Measurements from ENCODE around the gene KCNJ15.
"Not testable (repeated sequence)": the region's sequence is repeated elsewhere in the genome, so short reads cannot be mapped to it uniquely, and the experiment has no call there.

The KCNJ15 gene

DNA sequence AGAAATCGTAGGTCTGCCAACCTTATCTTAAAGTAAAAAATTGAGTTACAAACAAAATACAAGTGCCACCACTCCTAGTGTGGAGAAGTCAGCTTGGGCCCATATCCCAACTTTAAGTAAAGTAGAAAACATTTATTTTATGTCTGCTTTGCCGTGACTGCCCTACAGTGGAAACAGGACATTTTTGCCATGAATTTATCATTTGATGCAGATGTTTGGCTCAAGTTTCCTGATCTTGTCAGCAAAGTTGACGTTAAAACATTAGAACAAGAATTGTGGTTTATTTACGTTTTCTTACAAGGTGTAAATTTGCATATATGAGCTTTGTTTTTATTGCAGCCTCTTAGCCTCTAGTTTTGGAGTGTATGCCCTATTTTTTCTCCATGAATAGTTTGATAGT is 17.1 kb upstream of the KCNJ15 start:
- Mint-ChIP-seq H3K27me3 (no peaks in the 10 kb centered on the region), H3K9me3 (ENCODE audit: low read depth) (no peaks in the 10 kb centered on the region), H3K4me1 (ENCODE audit: low read depth) (peaks cover 11% of the 10 kb centered on the region), H3K4me3 (no peak overlapping the region), H3K36me3 (no peaks in the 10 kb centered on the region), H3K27ac (no peak overlapping the region)

DNA sequence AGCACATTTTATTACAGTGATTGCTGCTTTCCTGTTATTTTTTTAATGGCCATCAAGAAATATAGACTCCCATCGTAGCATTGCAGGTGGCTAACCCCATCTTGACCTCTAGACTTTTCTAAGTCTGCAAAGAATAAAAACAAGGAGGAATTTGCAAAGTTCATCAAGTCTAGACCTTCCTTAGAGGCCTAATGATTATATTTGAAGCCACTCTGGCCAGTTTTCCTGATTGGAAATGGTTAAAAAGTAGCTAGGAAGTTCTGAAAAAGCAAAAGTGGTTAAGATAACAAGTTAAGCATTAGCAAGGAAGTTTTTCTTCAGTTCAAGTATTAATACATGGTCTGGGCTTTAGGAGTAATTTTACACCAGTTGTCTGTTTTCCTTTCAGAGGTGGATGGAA is 16.7 kb upstream of the KCNJ15 start:
- no peak overlapping the region for H3K27ac Mint-ChIP-seq
- no peak overlapping the region for H3K4me3 Mint-ChIP-seq
- H3K36me3 Mint-ChIP-seq: no peaks in the 10 kb centered on the region
- H3K27me3 Mint-ChIP-seq: no peaks in the 10 kb centered on the region
- H3K4me1 Mint-ChIP-seq (ENCODE audit: low read depth): peaks cover 16% of the 10 kb centered on the region
- no peaks in the 10 kb centered on the region for H3K9me3 Mint-ChIP-seq (ENCODE audit: low read depth)

DNA sequence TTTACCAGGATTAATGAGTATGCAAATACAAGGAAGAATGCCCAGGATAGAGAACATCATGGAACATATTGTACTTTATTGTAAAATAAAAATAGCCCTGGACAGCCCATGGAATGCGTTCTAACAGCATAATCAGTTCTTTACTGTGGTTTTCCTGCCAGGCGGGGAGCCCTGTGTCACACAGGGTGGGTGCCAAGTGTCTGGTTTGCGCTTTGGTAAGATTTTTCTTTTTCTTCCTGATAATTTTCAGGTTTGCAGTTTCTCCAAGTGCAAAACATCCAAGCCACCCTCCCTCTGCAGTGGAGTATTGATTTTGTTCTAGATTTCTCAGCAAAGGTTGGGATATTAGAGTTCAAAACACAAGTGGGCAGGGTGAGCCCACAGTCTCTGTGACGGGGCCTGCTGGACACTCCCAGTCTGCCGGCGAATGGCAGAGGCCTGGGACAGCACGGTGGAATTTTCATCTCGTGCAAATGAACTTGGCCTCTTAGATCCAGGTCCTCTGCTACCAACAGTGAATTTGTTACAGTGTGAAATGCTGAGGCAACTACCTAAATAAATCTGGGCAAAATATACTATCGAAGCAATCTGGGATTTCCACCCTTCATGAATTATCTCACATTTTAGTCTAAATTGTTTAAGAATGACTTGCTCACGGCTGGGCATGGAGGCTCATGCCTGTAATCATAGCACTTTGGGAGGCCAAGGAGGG is 15.6 kb upstream of the KCNJ15 start:
- H3K4me3 Mint-ChIP-seq: no peak overlapping the region
- peaks cover 23% of the 10 kb centered on the region for H3K4me1 Mint-ChIP-seq (ENCODE audit: low read depth)
- H3K27me3 Mint-ChIP-seq: no peaks in the 10 kb centered on the region
- no peaks in the 10 kb centered on the region for H3K9me3 Mint-ChIP-seq (ENCODE audit: low read depth)
- H3K36me3 Mint-ChIP-seq: no peaks in the 10 kb centered on the region
- no peak overlapping the region for H3K27ac Mint-ChIP-seq

DNA sequence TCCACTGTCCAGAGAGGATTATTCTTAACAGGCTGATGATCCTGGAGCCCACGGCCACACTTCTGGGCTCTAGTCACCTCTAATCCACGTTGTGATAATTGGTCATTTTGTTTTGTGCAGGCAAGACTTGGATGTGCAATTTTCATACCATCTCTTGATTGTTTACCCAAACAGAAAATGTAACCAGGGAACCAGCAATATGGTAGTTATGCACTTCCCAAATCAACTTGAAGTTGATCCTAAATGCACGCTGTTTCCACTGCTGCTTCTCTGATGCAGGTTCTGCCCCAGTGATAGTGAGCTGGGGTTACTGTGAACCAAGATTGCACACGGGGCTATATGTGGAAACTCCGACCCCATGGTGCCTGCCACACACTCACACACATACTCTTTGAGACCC is 14.7 kb upstream of the KCNJ15 start:
- H3K27me3 Mint-ChIP-seq: no peaks in the 10 kb centered on the region
- no peaks in the 10 kb centered on the region for H3K9me3 Mint-ChIP-seq (ENCODE audit: low read depth)
- no peak overlapping the region for H3K4me3 Mint-ChIP-seq
- H3K4me1 Mint-ChIP-seq (ENCODE audit: low read depth): peaks cover 23% of the 10 kb centered on the region
- H3K27ac Mint-ChIP-seq: no peak overlapping the region
- no peaks in the 10 kb centered on the region for H3K36me3 Mint-ChIP-seq

DNA sequence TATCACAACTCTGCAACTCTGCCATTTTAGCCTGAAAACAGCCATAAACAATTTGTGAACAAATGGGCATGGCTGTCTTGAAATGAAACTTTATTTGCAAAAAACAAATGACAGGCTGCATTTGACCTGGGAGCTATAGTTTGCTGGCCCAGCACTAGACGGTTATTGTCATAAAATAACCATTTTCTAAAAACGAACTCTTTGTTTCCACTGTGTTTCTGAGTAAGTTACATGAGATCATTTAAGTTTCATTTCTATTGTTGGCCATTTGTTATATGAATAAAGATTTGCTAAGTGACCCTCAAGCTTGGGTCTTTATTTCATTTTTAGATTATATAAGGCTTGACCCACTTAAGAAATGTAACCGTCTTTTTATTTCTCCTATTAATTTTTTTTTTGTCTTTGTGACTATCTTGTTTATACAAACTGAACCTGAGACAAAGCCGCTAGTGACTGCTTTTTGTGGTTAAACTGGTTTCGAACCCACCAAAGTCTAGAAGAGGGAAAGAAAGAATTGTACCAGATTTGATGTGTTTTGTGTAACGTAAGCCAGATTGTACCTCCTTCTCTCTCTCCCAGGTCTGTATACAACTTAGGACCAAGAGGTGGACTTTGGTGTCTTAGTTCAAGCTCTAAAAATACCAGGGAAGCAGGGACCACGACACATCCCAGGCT is 12.9 kb upstream of the KCNJ15 start:
- peak overlapping the region; percentile 44 for H3K4me3 Mint-ChIP-seq
- H3K36me3 Mint-ChIP-seq: no peaks in the 10 kb centered on the region
- peaks cover 23% of the 10 kb centered on the region for H3K4me1 Mint-ChIP-seq (ENCODE audit: low read depth)
- no peaks in the 10 kb centered on the region for H3K9me3 Mint-ChIP-seq (ENCODE audit: low read depth)
- H3K27me3 Mint-ChIP-seq: no peaks in the 10 kb centered on the region
- peak overlapping the region; percentile 84 for H3K27ac Mint-ChIP-seq

DNA sequence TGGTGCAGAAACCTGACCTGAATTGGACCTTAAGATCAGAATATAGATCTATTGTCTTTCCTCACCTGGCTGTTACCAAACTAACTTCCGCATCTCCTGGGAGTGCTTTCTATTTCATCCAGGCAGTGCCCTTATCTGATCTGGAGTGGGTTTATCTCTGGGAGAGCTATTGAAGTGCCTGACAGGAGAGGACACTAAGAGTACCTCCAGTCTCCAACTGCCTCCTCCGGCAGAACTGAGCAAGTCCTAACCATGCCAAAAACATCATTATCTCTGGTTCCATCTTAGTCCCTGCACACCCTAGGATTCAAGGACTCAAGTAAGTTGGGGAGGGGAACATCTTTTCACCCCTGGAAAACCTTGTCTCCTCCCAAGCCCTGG is 12.4 kb upstream of the KCNJ15 start:
- H3K27ac Mint-ChIP-seq: peak overlapping the region; percentile 84
- peaks cover 23% of the 10 kb centered on the region for H3K4me1 Mint-ChIP-seq (ENCODE audit: low read depth)
- no peaks in the 10 kb centered on the region for H3K27me3 Mint-ChIP-seq
- H3K9me3 Mint-ChIP-seq (ENCODE audit: low read depth): no peaks in the 10 kb centered on the region
- H3K4me3 Mint-ChIP-seq: peak overlapping the region; percentile 44
- no peaks in the 10 kb centered on the region for H3K36me3 Mint-ChIP-seq

DNA sequence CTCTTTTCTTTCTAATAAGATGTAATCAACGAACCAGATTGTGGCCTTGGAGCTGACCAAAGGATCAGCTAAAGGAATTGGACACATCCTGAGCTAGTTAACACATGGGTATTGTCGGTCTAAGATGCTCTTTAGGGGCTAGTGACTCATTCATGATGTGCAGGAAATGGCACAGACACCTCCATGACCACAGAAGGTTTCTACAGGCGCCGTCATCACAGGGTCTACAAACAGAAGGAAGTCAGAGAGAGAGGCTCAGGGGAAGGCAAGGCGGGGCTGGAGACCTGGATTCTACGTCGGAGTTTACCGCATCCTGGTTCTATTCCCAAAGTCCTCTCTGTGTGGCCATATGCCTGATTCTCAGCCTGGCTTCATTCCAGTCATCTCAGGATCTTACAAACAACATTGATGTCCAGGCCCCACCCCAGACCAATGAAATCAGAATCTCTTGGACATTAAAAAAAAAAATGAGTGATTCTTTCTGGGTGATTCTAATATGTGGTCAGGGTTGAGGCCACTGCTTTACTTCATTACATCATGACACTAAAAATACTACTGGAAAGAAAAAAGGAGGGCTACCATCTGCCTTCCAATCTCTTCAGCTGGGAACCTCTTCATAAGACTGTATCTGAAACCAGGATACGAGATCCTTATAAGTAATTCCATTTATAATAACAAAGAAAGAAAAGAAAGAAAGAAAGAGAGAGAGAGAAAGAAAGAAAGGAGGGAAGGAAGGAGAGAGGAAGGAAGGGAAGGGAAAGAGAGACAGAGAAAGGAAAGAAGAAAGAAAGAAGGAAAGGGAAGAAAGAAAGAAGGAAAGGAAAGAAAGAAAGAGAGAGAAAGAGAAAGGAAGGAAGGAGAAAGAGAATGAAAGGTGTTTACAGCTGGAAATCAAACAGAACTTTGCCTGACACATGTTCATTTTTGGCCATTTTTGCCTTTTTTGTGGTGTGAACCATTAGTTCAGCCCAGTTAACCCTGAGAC is 11.6 kb upstream of the KCNJ15 start:
- Mint-ChIP-seq H3K4me1 (ENCODE audit: low read depth) (peaks cover 23% of the 10 kb centered on the region), H3K4me3 (peak overlapping the region; percentile 44), H3K27ac (peak overlapping the region; percentile 84), H3K27me3 (no peaks in the 10 kb centered on the region), H3K9me3 (ENCODE audit: low read depth) (no peaks in the 10 kb centered on the region), H3K36me3 (no peaks in the 10 kb centered on the region)

DNA sequence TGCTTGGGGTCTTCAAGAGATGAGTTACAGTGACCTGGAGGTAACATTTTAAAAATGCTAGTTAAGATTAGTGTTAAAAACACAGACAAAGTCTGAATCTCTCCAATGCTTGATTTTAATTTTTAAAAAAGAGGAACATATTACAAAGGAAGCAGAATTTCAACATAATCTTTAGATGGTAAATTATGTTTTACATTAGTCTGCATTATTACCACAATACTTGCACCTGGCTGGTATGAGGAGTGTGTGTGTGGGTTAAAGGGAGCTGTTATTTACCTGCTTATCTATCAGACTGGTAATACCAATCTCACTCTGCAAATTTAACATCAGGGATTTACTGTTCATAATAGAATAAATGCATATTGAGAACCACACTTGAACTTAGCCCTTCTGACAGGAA is 10.3 kb upstream of the KCNJ15 start:
- H3K4me1 Mint-ChIP-seq (ENCODE audit: low read depth): peaks cover 23% of the 10 kb centered on the region
- H3K27me3 Mint-ChIP-seq: no peaks in the 10 kb centered on the region
- H3K27ac Mint-ChIP-seq: no peak overlapping the region
- H3K36me3 Mint-ChIP-seq: no peaks in the 10 kb centered on the region
- no peaks in the 10 kb centered on the region for H3K9me3 Mint-ChIP-seq (ENCODE audit: low read depth)
- no peak overlapping the region for H3K4me3 Mint-ChIP-seq

DNA sequence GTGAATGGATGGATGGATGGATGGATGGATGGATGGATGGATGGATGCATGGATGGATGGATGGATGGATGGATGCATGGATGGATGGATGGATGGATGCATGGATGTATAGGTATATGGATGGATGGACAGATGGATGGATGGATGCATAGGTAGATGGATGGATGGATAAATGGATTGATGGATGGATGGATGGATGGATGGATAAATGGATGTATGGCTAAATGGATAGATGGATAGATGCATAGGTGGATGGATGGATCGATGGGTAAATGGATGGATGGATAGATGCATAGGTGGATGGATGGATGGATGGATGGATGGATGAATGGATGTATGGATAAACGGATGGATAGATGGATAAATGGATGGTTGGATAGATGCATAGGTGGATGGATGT is 9.7 kb upstream of the KCNJ15 start:
- peaks cover 23% of the 10 kb centered on the region for H3K4me1 Mint-ChIP-seq (ENCODE audit: low read depth)
- not testable (repeated sequence) for H3K27me3 Mint-ChIP-seq; H3K27ac Mint-ChIP-seq; H3K4me3 Mint-ChIP-seq; H3K9me3 Mint-ChIP-seq (ENCODE audit: low read depth); H3K36me3 Mint-ChIP-seq

DNA sequence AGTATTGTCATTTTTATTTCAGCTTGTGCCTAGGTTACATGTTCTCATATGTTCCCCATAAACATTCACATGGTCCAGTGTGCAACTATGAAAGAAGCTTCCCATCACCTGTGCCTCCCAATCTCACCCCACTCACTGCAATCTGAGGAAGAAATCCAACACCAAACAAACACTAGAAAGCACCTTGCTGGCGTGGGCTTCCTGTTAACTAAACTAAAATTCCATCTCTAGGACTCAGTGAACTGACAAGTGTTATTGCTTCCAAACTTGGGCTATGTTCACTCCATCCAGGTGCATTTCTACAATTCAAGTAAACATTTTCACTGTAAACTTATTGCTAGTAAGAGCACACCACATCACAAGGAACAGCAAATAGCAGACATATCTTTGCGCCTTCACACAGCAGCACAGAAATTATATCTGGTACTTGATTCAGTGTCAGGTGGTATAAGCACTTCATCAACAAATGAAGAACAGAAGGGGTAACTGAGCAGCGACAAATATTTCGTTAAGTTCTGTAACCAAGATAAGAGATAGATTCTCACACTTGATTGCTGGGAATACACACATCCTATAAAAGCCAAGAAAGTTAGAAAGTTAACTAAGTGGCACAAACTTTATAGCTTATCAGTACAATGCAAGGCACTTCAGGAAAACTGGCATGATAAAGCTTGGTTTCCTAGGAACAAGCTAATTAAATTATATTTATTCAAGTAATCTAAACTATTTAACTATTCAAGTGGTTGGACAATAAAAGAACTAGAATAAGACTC is 8.9 kb upstream of the KCNJ15 start:
- Mint-ChIP-seq H3K27ac (no peak overlapping the region), H3K9me3 (ENCODE audit: low read depth) (no peaks in the 10 kb centered on the region), H3K4me1 (ENCODE audit: low read depth) (peaks cover 23% of the 10 kb centered on the region), H3K27me3 (peaks cover 2% of the 10 kb centered on the region), H3K36me3 (no peaks in the 10 kb centered on the region), H3K4me3 (no peak overlapping the region)

DNA sequence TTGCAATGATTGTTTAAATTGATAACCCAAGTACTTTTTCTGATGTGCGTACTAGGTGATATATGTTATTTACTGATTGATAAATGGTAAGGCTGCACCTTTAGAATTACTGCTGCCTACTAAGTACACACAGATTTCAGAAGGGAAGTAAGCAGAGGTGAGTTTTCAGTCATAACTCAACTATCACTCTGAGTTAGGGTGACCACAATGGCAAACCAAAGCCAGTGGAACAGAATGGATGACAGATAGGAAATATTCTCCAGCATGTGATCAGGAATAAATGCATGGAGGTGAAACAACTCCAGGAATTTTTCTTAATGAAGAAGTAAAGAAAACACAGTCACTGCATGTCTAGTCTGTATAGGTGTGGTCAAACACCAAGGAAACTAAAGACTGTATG is 7.5 kb upstream of the KCNJ15 start:
- no peak overlapping the region for H3K4me3 Mint-ChIP-seq
- H3K27ac Mint-ChIP-seq: no peak overlapping the region
- peaks cover 2% of the 10 kb centered on the region for H3K27me3 Mint-ChIP-seq
- H3K4me1 Mint-ChIP-seq (ENCODE audit: low read depth): peaks cover 15% of the 10 kb centered on the region
- H3K9me3 Mint-ChIP-seq (ENCODE audit: low read depth): no peaks in the 10 kb centered on the region
- H3K36me3 Mint-ChIP-seq: no peaks in the 10 kb centered on the region

DNA sequence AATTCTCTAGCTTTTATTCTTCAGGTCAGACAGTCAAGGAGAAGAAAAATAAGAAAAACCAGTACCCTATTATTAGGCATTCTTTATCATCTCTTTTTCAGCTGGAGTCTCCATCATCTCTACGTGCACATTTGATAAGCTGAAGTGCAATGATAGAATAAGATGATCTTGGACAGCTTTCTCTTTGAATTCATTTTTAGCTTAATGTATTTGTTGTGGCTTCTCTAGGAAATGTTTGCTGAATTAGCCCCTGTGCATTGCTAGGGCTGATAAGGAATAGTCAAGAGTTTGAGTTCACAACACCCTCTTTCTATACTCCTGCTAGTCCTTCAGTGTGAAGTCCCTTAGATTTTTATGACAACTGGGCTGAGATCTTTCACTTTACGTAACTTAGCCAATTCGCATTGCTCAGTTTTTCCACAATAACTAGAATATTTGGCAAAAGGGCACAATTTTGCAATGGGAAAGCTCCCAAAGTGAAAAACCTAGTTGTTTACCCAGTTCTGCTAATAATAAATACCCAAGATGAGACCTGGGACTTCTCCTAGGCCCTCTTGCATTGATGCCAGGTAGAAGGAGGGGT is 7.0 kb upstream of the KCNJ15 start:
- no peak overlapping the region for H3K4me3 Mint-ChIP-seq
- peaks cover 10% of the 10 kb centered on the region for H3K4me1 Mint-ChIP-seq (ENCODE audit: low read depth)
- no peak overlapping the region for H3K27ac Mint-ChIP-seq
- H3K27me3 Mint-ChIP-seq: peaks cover 2% of the 10 kb centered on the region
- no peaks in the 10 kb centered on the region for H3K9me3 Mint-ChIP-seq (ENCODE audit: low read depth)
- no peaks in the 10 kb centered on the region for H3K36me3 Mint-ChIP-seq

DNA sequence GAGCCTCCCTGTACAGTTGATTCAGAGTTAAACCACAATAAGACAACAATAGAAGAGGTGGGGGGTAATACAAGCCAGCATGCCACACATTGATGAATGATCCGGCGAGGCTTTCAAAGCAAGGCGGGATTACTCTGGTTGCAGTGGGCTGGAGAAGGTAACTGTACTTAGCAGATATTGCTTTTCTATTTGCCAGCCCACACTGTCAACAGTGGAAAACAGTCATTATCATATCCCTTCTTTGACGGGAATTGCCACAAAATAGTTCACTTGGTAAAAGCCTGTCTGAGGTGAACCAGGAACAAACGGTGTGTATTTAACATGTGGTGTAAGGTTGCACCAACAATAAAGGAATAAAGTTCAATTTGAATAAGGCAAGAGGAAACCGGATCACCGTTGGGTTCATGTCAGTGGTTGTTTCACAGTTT is 5.8 kb upstream of the KCNJ15 start:
- Mint-ChIP-seq H3K4me3 (no peak overlapping the region), H3K27ac (no peak overlapping the region), H3K4me1 (ENCODE audit: low read depth) (no peaks in the 10 kb centered on the region), H3K36me3 (no peaks in the 10 kb centered on the region), H3K27me3 (peaks cover 2% of the 10 kb centered on the region), H3K9me3 (ENCODE audit: low read depth) (no peaks in the 10 kb centered on the region)

DNA sequence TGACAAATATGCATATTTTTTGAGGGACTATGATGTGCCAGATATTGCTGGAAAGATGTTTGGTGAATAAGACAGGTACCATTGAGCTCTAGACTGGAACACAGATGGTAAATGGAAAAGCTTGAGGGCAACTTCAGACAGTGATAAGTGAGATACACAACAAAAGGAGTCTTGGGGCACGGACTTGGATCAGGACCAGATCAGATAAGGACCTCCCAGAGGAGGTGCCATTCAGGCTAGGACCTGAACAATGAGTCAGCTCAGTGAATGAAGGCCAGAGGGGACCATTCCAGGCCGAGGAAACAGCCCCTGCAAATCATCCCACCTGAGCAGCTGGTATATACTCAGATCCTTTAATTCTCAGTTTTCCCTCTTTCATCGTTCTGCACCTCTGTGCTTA is 1.8 kb upstream of the KCNJ15 start:
- Mint-ChIP-seq H3K27me3 (peaks cover 5% of the 10 kb centered on the region), H3K27ac (no peak overlapping the region), H3K4me3 (no peak overlapping the region)

More for the DNA sequence above, 1.8 kb upstream of the KCNJ15 start:
- Mint-ChIP-seq H3K9me3 (ENCODE audit: low read depth) (no peaks in the 10 kb centered on the region), H3K4me1 (ENCODE audit: low read depth) (no peaks in the 10 kb centered on the region), H3K36me3 (no peaks in the 10 kb centered on the region)

Measured in activated naive CD8-positive, alpha-beta T cell (primary cell).